Naive thymus-derived CD8-positive, alpha-beta T cell (primary cell): ENCODE results near the gene TNFRSF1B. TPM values are rescaled to one million over a fixed set of nuclear protein-coding genes. Genes with fewer than 3 reads are reported as not detected.

ENCODE experiments used
- microRNA-seq: library from miRNA; unstranded; fragments of <30 nt; microRNA quantifications from one replicate; pipeline ENCODE4 v1.2.0, GENCODE V29; 2022; ENCODE audit warnings: borderline microRNAs expressed
- polyA plus RNA-seq, 3 donors: library from polyadenylated mRNA; unstranded; fragments of 300-500 nt; fragmentation: Illumina TruSeq; gene quantifications; one replicate each; pipeline ENCODE4 v1.2.3, GENCODE V29; 2021
- total RNA-seq, 8 experiments: library from RNA in 2 of 8; stranded (reverse) in 2 of 8; gene quantifications; one replicate each; pipeline ENCODE4 v1.2.3 and lab custom pipeline; 2021 to 2026

Gene TNFRSF1B
- total and polyA plus RNA-seq, 5 experiments from 2014 or later, result 16.5 to 64.6 (median 19.7) TPM

Small RNAs within 50 kb of the gene (microRNA-seq; reads per million reads assigned to microRNA genes)
- gene MIR4632, result not detected
- gene MIR7846, result not detected

Other genes with a start within 250 kb of the TNFRSF1B start
- gene KIAA2013, start 240.6 kb upstream of the TNFRSF1B start, total RNA-seq, result 10 to 100 TPM; 26.8 to 27.9 TPM
- gene KIAA2013, start 240.6 kb upstream of the TNFRSF1B start, polyA plus RNA-seq, result 10 to 100 TPM; 19.6 to 51.6 (median 38.0) TPM
- 1 to 10 TPM; 4.5 to 5.0 TPM for gene PLOD1, start 232.3 kb upstream of the TNFRSF1B start, total RNA-seq
- 1 to 10 TPM; 5.0 to 7.9 (median 5.7) TPM for gene PLOD1, start 232.3 kb upstream of the TNFRSF1B start, polyA plus RNA-seq
- 10 to 100 TPM; 47.1 to 49.9 TPM for gene MFN2, start 186.5 kb upstream of the TNFRSF1B start, total RNA-seq
- gene MFN2, start 186.5 kb upstream of the TNFRSF1B start, polyA plus RNA-seq, result 10 to 100 TPM; 29.1 to 38.0 (median 29.5) TPM
- 10 to 100 TPM; 31.1 to 32.4 TPM for gene MIIP, start 147.5 kb upstream of the TNFRSF1B start, total RNA-seq
- gene MIIP, start 147.5 kb upstream of the TNFRSF1B start, polyA plus RNA-seq, result 10 to 100 TPM; 19.9 to 26.3 (median 22.1) TPM
- gene TNFRSF8, start 103.7 kb upstream of the TNFRSF1B start, total RNA-seq, result not detected
- not detected for gene TNFRSF8, start 103.7 kb upstream of the TNFRSF1B start, polyA plus RNA-seq
- 10 to 100 TPM; 63.0 to 64.9 TPM for gene VPS13D, start 63.0 kb downstream of the TNFRSF1B start, total RNA-seq
- 1 to 10 TPM; 5.3 to 7.5 (median 5.4) TPM for gene VPS13D, start 63.0 kb downstream of the TNFRSF1B start, polyA plus RNA-seq